ENCODE results near the gene RAB31. TPM values are rescaled to one million over a fixed set of nuclear protein-coding genes. Genes with fewer than 3 reads are reported as not detected.

The RAB31 gene
- total RNA-seq, 6 donors from 2014 or later = 40.3 to 128 (median 95.8) TPM

- 97% methylated on average over 5 of the region's 5 CpGs for WGBS, 2 donors
- no peaks in the 10 kb centered on the region for H3K9me3 ChIP-seq
- no peak for DNase-seq
- no peak overlapping the region for H3K4me3 ChIP-seq
- peaks cover 0 to 7% (median 0%) of the 10 kb centered on the region in 4 donors for H3K36me3 ChIP-seq
- peaks cover 0 to 4% (median 0%) of the 10 kb centered on the region in 4 donors for H3K4me1 ChIP-seq
- no peak for ATAC-seq (ENCODE audit: low FRiP score in 2 of 2)
- no peak overlapping the region for H3K27ac ChIP-seq
- TF ChIP-seq EP300 (IDR thresholded peaks at IDR 0.05) = no peak
- TF ChIP-seq POLR2AphosphoS5 (IDR thresholded peaks at IDR 0.05) = no peak
- TF ChIP-seq CTCF (IDR thresholded peaks at IDR 0.05) = no peak
- no peak for TF ChIP-seq POLR2A (IDR thresholded peaks at IDR 0.05)
- no peaks in the 10 kb centered on the region for H3K27me3 ChIP-seq
These were observed 16.9 kb downstream of the RAB31 start for GRCh38 chr18:9724797-9725585.

- 81 to 93% methylated on average over 5 of the region's 5 CpGs for WGBS, 2 donors
These were observed 18.1 kb downstream of the RAB31 start for GRCh38 chr18:9726175-9726574.

GRCh38 chr18:9726936-9727335 lies 18.8 kb downstream of the RAB31 start:
- TF ChIP-seq POLR2A (IDR thresholded peaks at IDR 0.05) (no peak), CTCF (IDR thresholded peaks at IDR 0.05) (no peak), EP300 (IDR thresholded peaks at IDR 0.05) (no peak), POLR2AphosphoS5 (IDR thresholded peaks at IDR 0.05) (no peak)
- no peak for ATAC-seq (ENCODE audit: low FRiP score in 2 of 2)
- Histone ChIP-seq H3K4me3 (no peak overlapping the region), H3K27ac (no peak overlapping the region), H3K36me3 (peaks cover 0 to 10% (median under 1%) of the 10 kb centered on the region in 4 donors), H3K9me3 (no peaks in the 10 kb centered on the region), H3K4me1 (no peaks in the 10 kb centered on the region), H3K27me3 (no peaks in the 10 kb centered on the region)
- 75 to 96% methylated on average over 2 of the region's 2 CpGs for WGBS, 2 donors
- no peak for DNase-seq

More at GRCh38 chr18:9726175-9726574, 18.1 kb downstream of the RAB31 start:
- H3K4me3 ChIP-seq = no peak overlapping the region
- peaks cover 0 to 7% (median 0%) of the 10 kb centered on the region in 4 donors for H3K36me3 ChIP-seq
- no peak for ATAC-seq (ENCODE audit: low FRiP score in 2 of 2)
- H3K4me1 ChIP-seq = no peaks in the 10 kb centered on the region
- no peak for DNase-seq
- H3K9me3 ChIP-seq = no peaks in the 10 kb centered on the region
- no peaks in the 10 kb centered on the region for H3K27me3 ChIP-seq
- no peak overlapping the region for H3K27ac ChIP-seq
- TF ChIP-seq POLR2AphosphoS5 (IDR thresholded peaks at IDR 0.05) (no peak), CTCF (IDR thresholded peaks at IDR 0.05) (no peak), POLR2A (IDR thresholded peaks at IDR 0.05) (no peak), EP300 (IDR thresholded peaks at IDR 0.05) (no peak)

GRCh38 chr18:9730786-9731185 lies 22.7 kb downstream of the RAB31 start:
- no peak for DNase-seq

More at GRCh38 chr18:9730786-9731185, 22.7 kb downstream of the RAB31 start:
- no peaks in the 10 kb centered on the region for H3K27me3 ChIP-seq
- no peak overlapping the region for H3K27ac ChIP-seq
- peaks cover 0 to 13% (median 9%) of the 10 kb centered on the region in 4 donors for H3K36me3 ChIP-seq
- TF ChIP-seq CTCF (IDR thresholded peaks at IDR 0.05) (no peak), EP300 (IDR thresholded peaks at IDR 0.05) (no peak), POLR2A (IDR thresholded peaks at IDR 0.05) (no peak), POLR2AphosphoS5 (IDR thresholded peaks at IDR 0.05) (no peak)
- peaks cover 3 to 9% (median 7%) of the 10 kb centered on the region in 4 donors for H3K4me1 ChIP-seq
- no peak overlapping the region for H3K4me3 ChIP-seq
- ATAC-seq (ENCODE audit: low FRiP score in 2 of 2) = no peak
- H3K9me3 ChIP-seq = no peaks in the 10 kb centered on the region
- 90% methylated on average over 4 of the region's 4 CpGs for WGBS, 2 donors

Data from upper lobe of left lung (tissue), 6 donors.